Nephron progenitor cell (in vitro differentiated cells): ENCODE measurements around the gene AMFR.

Experiments
- DNase-seq: peaks from one replicate; pipeline ENCODE4 v3.0.0; 2021
- H3K27ac Mint-ChIP-seq: 2 replicates; pipeline ENCODE4 v1.8.0; 2021; ENCODE audit warnings: mild to moderate bottlenecking, moderate library complexity, mixed read lengths
- H3K27me3 Mint-ChIP-seq: 2 replicates; pipeline ENCODE4 v1.8.0; 2021; ENCODE audit warnings: mild to moderate bottlenecking, low read depth, mixed read lengths; ENCODE audit not compliant: poor library complexity
- H3K36me3 Mint-ChIP-seq: 2 replicates; pipeline ENCODE4 v1.8.0; 2021; ENCODE audit warnings: low read depth, mixed read lengths
- H3K4me1 Mint-ChIP-seq: 2 replicates; pipeline ENCODE4 v1.8.0; 2021; ENCODE audit warnings: mixed read lengths
- H3K4me3 Mint-ChIP-seq: 2 replicates; pipeline ENCODE4 v1.8.0; 2021; ENCODE audit warnings: mild to moderate bottlenecking, moderate library complexity, mixed read lengths
- H3K9me3 Mint-ChIP-seq: 2 replicates; pipeline ENCODE4 v1.8.0; 2021; ENCODE audit warnings: mild to moderate bottlenecking, moderate library complexity, mixed read lengths
- TF ChIP-seq, protein P1 (sequence below): fragments of 200-600 bp; sonication (generic); IDR thresholded peaks from 2 replicates; pipeline ENCODE4 v1.5.0; 2021; ENCODE audit warnings: antibody characterized with exemption

AMFR gene

GRCh38 chr16:56354746-56355145 is 70.6 kb downstream of the AMFR start:
- peaks cover 6% of the 10 kb centered on the region for H3K27me3 Mint-ChIP-seq
- no peak overlapping the region for H3K4me3 Mint-ChIP-seq
- no peaks in the 10 kb centered on the region for H3K9me3 Mint-ChIP-seq
- TF ChIP-seq, protein P1, sequence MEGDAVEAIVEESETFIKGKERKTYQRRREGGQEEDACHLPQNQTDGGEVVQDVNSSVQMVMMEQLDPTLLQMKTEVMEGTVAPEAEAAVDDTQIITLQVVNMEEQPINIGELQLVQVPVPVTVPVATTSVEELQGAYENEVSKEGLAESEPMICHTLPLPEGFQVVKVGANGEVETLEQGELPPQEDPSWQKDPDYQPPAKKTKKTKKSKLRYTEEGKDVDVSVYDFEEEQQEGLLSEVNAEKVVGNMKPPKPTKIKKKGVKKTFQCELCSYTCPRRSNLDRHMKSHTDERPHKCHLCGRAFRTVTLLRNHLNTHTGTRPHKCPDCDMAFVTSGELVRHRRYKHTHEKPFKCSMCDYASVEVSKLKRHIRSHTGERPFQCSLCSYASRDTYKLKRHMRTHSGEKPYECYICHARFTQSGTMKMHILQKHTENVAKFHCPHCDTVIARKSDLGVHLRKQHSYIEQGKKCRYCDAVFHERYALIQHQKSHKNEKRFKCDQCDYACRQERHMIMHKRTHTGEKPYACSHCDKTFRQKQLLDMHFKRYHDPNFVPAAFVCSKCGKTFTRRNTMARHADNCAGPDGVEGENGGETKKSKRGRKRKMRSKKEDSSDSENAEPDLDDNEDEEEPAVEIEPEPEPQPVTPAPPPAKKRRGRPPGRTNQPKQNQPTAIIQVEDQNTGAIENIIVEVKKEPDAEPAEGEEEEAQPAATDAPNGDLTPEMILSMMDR, result no peak
- H3K27ac Mint-ChIP-seq, result no peak overlapping the region
- H3K36me3 Mint-ChIP-seq, result peaks cover under 1% of the 10 kb centered on the region
- H3K4me1 Mint-ChIP-seq, result peaks cover 67% of the 10 kb centered on the region
- no peak for DNase-seq

DNA sequence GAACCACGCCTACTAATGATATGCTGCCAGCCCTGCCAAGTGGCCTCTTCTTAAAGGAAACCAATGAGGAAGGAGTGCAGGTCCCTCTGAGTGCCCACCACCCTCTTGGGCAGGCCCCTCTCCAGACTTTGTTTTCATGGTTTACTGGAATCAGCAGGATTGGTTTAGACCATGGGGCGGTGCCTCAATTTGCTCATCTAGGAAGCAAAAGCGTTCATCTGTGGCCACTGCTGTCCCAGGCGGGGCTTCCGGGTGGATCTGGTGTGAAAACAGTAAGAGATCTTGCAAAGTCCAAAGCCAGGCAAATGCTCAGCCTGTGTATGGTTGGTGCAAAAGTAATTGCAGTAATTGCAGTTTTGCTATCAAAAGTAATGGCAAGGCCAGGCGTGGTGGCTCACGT is 71.3 kb downstream of the AMFR start:
- Mint-ChIP-seq H3K4me3 (no peak overlapping the region), H3K27ac (no peak overlapping the region), H3K36me3 (no peaks in the 10 kb centered on the region), H3K27me3 (peaks cover 11% of the 10 kb centered on the region), H3K4me1 (peaks cover 68% of the 10 kb centered on the region), H3K9me3 (no peaks in the 10 kb centered on the region)
- no peak for DNase-seq
- TF ChIP-seq, protein P1, result no peak

DNA sequence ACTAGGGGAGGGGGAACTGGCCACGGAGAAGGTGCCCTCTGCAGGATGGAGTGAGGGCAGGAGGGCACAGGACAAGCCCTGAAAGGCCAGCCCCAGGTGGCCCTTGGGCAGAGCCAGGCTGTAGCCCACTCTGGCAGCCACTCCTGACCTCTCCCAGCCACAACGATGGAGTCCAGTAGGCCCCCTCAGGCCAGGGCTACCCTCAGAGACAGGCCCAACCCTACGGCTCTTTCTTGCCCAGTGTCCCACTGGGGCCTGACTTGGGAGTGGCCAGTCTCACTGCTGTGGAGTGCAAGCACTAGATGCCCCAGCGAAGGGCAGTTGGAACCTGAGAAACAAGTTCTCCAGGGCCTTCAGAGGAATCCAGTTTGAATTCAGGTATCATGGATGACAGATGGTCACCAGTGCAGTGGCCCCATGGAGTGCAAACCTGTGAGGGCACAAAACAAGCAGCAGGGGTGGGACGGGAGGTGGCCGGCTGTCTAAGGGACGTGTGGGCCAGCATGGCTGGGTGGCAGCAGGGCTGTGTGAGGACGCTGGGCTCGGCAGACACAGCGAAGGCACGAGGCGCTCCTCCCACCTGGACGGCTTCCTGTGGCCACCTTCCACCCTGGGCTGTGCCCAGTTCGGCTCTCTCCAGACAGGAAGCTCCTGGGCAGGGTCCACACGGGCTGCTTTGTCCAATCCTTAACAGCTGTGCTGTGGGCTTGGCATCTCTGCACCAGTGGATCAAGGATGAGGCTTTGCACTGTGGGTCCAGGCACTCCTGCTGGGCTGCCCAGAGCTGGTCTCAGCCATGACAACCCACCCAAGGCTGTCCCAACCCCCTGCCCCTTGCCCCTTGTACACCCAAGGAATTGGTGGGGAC is 72.1 kb downstream of the AMFR start:
- H3K27me3 Mint-ChIP-seq, result peaks cover 8% of the 10 kb centered on the region
- TF ChIP-seq, protein P1, result no peak
- H3K36me3 Mint-ChIP-seq, result no peaks in the 10 kb centered on the region
- H3K4me1 Mint-ChIP-seq, result peaks cover 68% of the 10 kb centered on the region
- DNase-seq, result no peak
- no peaks in the 10 kb centered on the region for H3K9me3 Mint-ChIP-seq
- no peak overlapping the region for H3K4me3 Mint-ChIP-seq
- no peak overlapping the region for H3K27ac Mint-ChIP-seq

- DNase-seq, result no peak
- H3K27ac Mint-ChIP-seq, result no peak overlapping the region
- H3K4me1 Mint-ChIP-seq, result peaks cover 65% of the 10 kb centered on the region
- TF ChIP-seq, protein P1, result no peak
- peaks cover 6% of the 10 kb centered on the region for H3K27me3 Mint-ChIP-seq
- no peak overlapping the region for H3K4me3 Mint-ChIP-seq
- H3K9me3 Mint-ChIP-seq, result no peaks in the 10 kb centered on the region
- no peaks in the 10 kb centered on the region for H3K36me3 Mint-ChIP-seq
These were observed 72.8 kb downstream of the AMFR start for GRCh38 chr16:56352351-56353053.

- no peak for DNase-seq
- H3K36me3 Mint-ChIP-seq, result no peaks in the 10 kb centered on the region
- no peak overlapping the region for H3K27ac Mint-ChIP-seq
- H3K27me3 Mint-ChIP-seq, result peaks cover 6% of the 10 kb centered on the region
- TF ChIP-seq, protein P1, result no peak
- peaks cover 55% of the 10 kb centered on the region for H3K4me1 Mint-ChIP-seq
- H3K9me3 Mint-ChIP-seq, result no peaks in the 10 kb centered on the region
- no peak overlapping the region for H3K4me3 Mint-ChIP-seq
These were observed 73.9 kb downstream of the AMFR start for GRCh38 chr16:56351481-56351880.
